ENCODE results near the gene IKZF5. TPM values are rescaled to one million over a fixed set of nuclear protein-coding genes. Genes with fewer than 3 reads are reported as not detected.

IKZF5 gene
- total RNA-seq, 1 experiment from 2014 or later, result 12.5 TPM

DNA sequence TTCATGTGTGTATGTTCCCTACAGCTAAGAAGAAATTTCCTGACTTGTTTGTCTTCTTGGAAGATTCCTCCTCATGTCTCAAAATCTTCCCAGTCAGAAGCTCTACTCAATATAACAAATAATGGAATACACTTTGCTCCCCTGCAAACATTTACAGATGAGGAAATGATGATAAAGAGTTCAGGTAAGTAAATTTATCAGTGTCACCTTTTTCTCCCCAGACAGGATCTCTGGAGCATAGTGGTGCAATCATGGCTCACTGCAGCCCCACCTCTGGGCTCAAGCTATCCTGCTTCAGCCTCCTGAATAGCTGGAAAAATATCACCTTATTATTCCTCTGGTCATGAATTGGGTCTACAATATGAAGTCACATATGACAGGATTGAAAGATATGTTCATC, 25.7 kb upstream of the IKZF5 start:
- no peak overlapping the region for H4K8ac ChIP-seq (replicated peaks; ENCODE audit: insufficient read length, low read depth, low read length)
- no peaks in the 10 kb centered on the region for H3K27me3 Mint-ChIP-seq (ENCODE audit: low read depth)

More for the DNA sequence above, 25.7 kb upstream of the IKZF5 start:
- Histone ChIP-seq H4K5ac (ENCODE audit: insufficient read length, low read depth, low read length) (no peak overlapping the region), H3K23ac (ENCODE audit: insufficient read length, low read depth, low read length) (no peak overlapping the region), H4K20me1 (ENCODE audit: control insufficient read depth, insufficient read depth, insufficient read length) (no peaks in the 10 kb centered on the region), H3K4me1 (ENCODE audit: insufficient read depth, low read length) (no peaks in the 10 kb centered on the region; the same call in 1 of the 2 replicates), H3K27ac (ENCODE audit: insufficient read length, low read depth, low read length) (no peak overlapping the region), H3K79me1 (ENCODE audit: insufficient read depth, low read depth, low read length, poor library complexity, severe bottlenecking) (no peaks in the 10 kb centered on the region), H3K79me2 (ENCODE audit: insufficient read depth, low read length) (no peaks in the 10 kb centered on the region), H4K91ac (ENCODE audit: insufficient read length, low read depth, low read length) (no peak overlapping the region), H3K4me2 (ENCODE audit: insufficient read depth, insufficient read length, low read length) (no peak overlapping the region), H3K4ac (ENCODE audit: low read depth, low read length) (no peak overlapping the region), H3K23me2 (ENCODE audit: insufficient read length, low read depth, low read length, poor library complexity, severe bottlenecking) (no peaks in the 10 kb centered on the region), H3K18ac (ENCODE audit: insufficient read length, low read depth, low read length) (no peak overlapping the region), H2BK120ac (ENCODE audit: low read depth, low read length, poor library complexity, severe bottlenecking) (no peak overlapping the region), H2BK12ac (ENCODE audit: insufficient read length, low read depth, low read length) (no peak overlapping the region), H2AFZ (ENCODE audit: low read length) (no peak overlapping the region), H3T11ph (ENCODE audit: low read length) (no peak overlapping the region), H2BK5ac (ENCODE audit: insufficient read length, low read length) (no peak overlapping the region), H3K9ac (ENCODE audit: extremely low read depth, insufficient read length, low read length) (no peak overlapping the region), H2BK15ac (ENCODE audit: low read depth, low read length) (no peak overlapping the region), H3K27me3 (ENCODE audit: insufficient read depth, low read length) (no peaks in the 10 kb centered on the region), H3K56ac (ENCODE audit: insufficient read length, low read depth, low read length) (no peak overlapping the region), H2BK20ac (ENCODE audit: low read depth, low read length, poor library complexity, severe bottlenecking) (no peak overlapping the region), H2AK5ac (ENCODE audit: insufficient read length, low read length) (no peak overlapping the region), H3K9me3 (ENCODE audit: control insufficient read depth, low read depth, low read length) (no peaks in the 10 kb centered on the region), H3K14ac (ENCODE audit: insufficient read depth, low read length) (no peak overlapping the region)
- TF ChIP-seq, protein P1, sequence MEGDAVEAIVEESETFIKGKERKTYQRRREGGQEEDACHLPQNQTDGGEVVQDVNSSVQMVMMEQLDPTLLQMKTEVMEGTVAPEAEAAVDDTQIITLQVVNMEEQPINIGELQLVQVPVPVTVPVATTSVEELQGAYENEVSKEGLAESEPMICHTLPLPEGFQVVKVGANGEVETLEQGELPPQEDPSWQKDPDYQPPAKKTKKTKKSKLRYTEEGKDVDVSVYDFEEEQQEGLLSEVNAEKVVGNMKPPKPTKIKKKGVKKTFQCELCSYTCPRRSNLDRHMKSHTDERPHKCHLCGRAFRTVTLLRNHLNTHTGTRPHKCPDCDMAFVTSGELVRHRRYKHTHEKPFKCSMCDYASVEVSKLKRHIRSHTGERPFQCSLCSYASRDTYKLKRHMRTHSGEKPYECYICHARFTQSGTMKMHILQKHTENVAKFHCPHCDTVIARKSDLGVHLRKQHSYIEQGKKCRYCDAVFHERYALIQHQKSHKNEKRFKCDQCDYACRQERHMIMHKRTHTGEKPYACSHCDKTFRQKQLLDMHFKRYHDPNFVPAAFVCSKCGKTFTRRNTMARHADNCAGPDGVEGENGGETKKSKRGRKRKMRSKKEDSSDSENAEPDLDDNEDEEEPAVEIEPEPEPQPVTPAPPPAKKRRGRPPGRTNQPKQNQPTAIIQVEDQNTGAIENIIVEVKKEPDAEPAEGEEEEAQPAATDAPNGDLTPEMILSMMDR (conservative IDR thresholded peaks at IDR 0.05), result no peak
- Mint-ChIP-seq H3K27ac (no peak overlapping the region), H3K36me3 (ENCODE audit: insufficient read depth in 1 of 3, low read depth in 3 of 3) (peaks cover 0 to 16% (median 14%) of the 10 kb centered on the region in 3 experiments; a peak in 6 of 7 replicates), H3K4me3 (no peak overlapping the region), H3K9me3 (no peaks in the 10 kb centered on the region), H3K4me1 (peaks cover 8 to 12% of the 10 kb centered on the region in 2 experiments)
- DNase-seq, result no peak

Measured in H9 (cell line).